ENCODE results near the gene IDH3G. TPM values are rescaled to one million over a fixed set of nuclear protein-coding genes. Genes with fewer than 3 reads are reported as not detected.

Gene IDH3G
- total RNA-seq, 2 experiments from 2014 or later: 51.8 to 52.5 TPM

- Histone ChIP-seq H2AFZ (ENCODE audit: low read length) (no peak within 1 kb of the TSS), H4K20me1 (ENCODE audit: insufficient read depth, low read length) (no peaks in the 10 kb centered on the region), H3K9me2 (ENCODE audit: insufficient read depth, low read length) (no peaks in the 10 kb centered on the region), H3K4me1 (ENCODE audit: insufficient read depth, low read length, poor library complexity, severe bottlenecking) (peaks cover 3% of the 10 kb centered on the region), H3K4me3 (ENCODE audit: low read depth, low read length, poor library complexity, severe bottlenecking) (no peak within 1 kb of the TSS), H3K79me2 (ENCODE audit: insufficient read depth, low read depth, low read length) (no peaks in the 10 kb centered on the region), H3K36me3 (ENCODE audit: insufficient read depth, low read length) (no peaks in the 10 kb centered on the region; the same call in 1 of the 2 replicates), H3K9me3 (ENCODE audit: low read length) (no peaks in the 10 kb centered on the region), H3K27ac (ENCODE audit: low read depth, low read length, poor library complexity, severe bottlenecking) (no peak within 1 kb of the TSS), H3K4me2 (ENCODE audit: low read length) (no peak within 1 kb of the TSS)
- CTCF ChIA-PET (ENCODE audit: unreplicated experiment): no interaction called here
- TF ChIP-seq EZH2phosphoT487 (IDR thresholded peaks at IDR 0.05; ENCODE audit: borderline replicate concordance, low read depth, low read length) (no peak), CTCF (conservative IDR thresholded peaks at IDR 0.05; ENCODE audit: low read length) (no peak)
- POLR2A ChIA-PET: interaction anchor here (0.8 kb wide), 1 partner anchor 114 kb away, joined by 3 read pairs; no protein-coding TSS in a partner anchor
- intact Hi-C loops (cut with micrococcal nuclease; ENCODE audit: unreplicated experiment): no loop called here
- DNase-seq (ENCODE audit: low spot score): no peak
- no TSS peak for BruUV-seq (replicated peaks)
These were observed 13.3 kb downstream of the IDH3G start, which contains the start of gene SRPK3 for GRCh38 chrX:153780678-153781427. Gene SRPK3, plus strand, starts transcription at chrX:153781041. Its CDS starts 46 bp downstream, at chrX:153781087.

GRCh38 chrX:153779891-153780677 lies 14.1 kb downstream of the IDH3G start:
- POLR2A ChIA-PET: interaction anchor here (0.8 kb wide), 1 partner anchor 114 kb away, joined by 3 read pairs; no protein-coding TSS in a partner anchor
- Histone ChIP-seq H4K20me1 (ENCODE audit: insufficient read depth, low read length) (no peaks in the 10 kb centered on the region), H3K27ac (ENCODE audit: low read depth, low read length, poor library complexity, severe bottlenecking) (no peak overlapping the region), H3K4me3 (ENCODE audit: low read depth, low read length, poor library complexity, severe bottlenecking) (no peak overlapping the region), H3K4me2 (ENCODE audit: low read length) (no peak overlapping the region), H3K9me3 (ENCODE audit: low read length) (no peaks in the 10 kb centered on the region), H3K4me1 (ENCODE audit: insufficient read depth, low read length, poor library complexity, severe bottlenecking) (peaks cover 3% of the 10 kb centered on the region), H3K79me2 (ENCODE audit: insufficient read depth, low read depth, low read length) (no peaks in the 10 kb centered on the region), H3K9me2 (ENCODE audit: insufficient read depth, low read length) (no peaks in the 10 kb centered on the region), H2AFZ (ENCODE audit: low read length) (no peak overlapping the region), H3K36me3 (ENCODE audit: insufficient read depth, low read length) (no peaks in the 10 kb centered on the region)
- no TSS peak for BruUV-seq (replicated peaks)
- CTCF ChIA-PET (ENCODE audit: unreplicated experiment): no interaction called here
- TF ChIP-seq CTCF (conservative IDR thresholded peaks at IDR 0.05; ENCODE audit: low read length): no peak
- no peak for TF ChIP-seq EZH2phosphoT487 (IDR thresholded peaks at IDR 0.05; ENCODE audit: borderline replicate concordance, low read depth, low read length)
- intact Hi-C loops (cut with micrococcal nuclease; ENCODE audit: unreplicated experiment): no loop called here
- no peak for DNase-seq (ENCODE audit: low spot score)
